ENCODE data around the gene HPSE2. TPM values are rescaled to one million over a fixed set of nuclear protein-coding genes. Genes with fewer than 3 reads are reported as not detected.
"Not testable (repeated sequence)": the region's sequence is repeated elsewhere in the genome, so short reads cannot be mapped to it uniquely, and the experiment has no call there.

Gene HPSE2
- total RNA-seq, 1 donor from 2014 or later: not detected

DNA sequence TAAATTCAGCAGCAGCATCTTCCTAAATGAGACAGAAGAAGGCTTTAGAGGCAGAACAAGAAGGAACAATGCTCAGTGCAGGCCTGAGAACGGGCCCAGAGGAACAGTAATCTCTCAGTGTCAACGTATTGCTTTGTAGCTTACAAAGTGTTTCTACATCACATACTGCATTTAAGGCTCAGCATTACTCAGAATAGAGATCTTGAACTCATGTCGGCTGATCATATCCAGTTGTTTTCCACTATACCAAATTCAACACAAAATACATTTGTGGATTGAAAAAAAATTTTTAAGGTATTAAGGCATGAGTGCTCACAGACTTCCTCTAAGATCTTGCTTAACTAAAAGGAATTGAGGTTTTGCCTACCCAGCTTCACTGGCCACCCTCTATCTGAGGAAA, 325.1 kb downstream of the HPSE2 start:
- intact Hi-C loops (cut with micrococcal nuclease): no loop called here
- no peak for DNase-seq
- Mint-ChIP-seq H3K27ac (no peak overlapping the region), H3K9me3 (no peaks in the 10 kb centered on the region), H3K27me3 (no peaks in the 10 kb centered on the region), H3K4me1 (no peaks in the 10 kb centered on the region), H3K4me3 (no peak overlapping the region), H3K36me3 (ENCODE audit: low read depth) (no peaks in the 10 kb centered on the region)

DNA sequence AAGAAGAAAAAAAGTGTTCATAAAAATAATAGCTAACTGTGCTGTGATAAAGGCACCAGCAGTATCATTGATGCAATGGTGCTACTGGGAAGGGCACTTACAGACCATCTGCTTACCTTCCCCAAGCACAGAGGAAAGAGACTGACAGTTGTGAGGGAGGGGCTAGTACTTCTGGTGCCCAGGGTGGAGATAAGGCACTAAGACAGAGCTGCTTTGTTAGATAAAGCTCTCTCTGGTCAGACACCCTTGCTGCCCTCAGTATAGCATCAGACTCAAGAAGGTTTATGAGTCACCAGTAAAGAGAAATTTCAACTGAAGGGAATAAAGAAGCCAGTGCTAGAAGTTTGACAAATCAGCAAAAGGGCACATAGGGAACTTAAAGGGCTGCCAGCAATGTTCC, 325.6 kb downstream of the HPSE2 start:
- no peak overlapping the region for H3K27ac Mint-ChIP-seq
- H3K4me3 Mint-ChIP-seq: no peak overlapping the region
- H3K4me1 Mint-ChIP-seq: no peaks in the 10 kb centered on the region
- no peaks in the 10 kb centered on the region for H3K9me3 Mint-ChIP-seq
- no peaks in the 10 kb centered on the region for H3K36me3 Mint-ChIP-seq (ENCODE audit: low read depth)
- H3K27me3 Mint-ChIP-seq: no peaks in the 10 kb centered on the region
- intact Hi-C loops (cut with micrococcal nuclease): no loop called here
- DNase-seq: no peak

DNA sequence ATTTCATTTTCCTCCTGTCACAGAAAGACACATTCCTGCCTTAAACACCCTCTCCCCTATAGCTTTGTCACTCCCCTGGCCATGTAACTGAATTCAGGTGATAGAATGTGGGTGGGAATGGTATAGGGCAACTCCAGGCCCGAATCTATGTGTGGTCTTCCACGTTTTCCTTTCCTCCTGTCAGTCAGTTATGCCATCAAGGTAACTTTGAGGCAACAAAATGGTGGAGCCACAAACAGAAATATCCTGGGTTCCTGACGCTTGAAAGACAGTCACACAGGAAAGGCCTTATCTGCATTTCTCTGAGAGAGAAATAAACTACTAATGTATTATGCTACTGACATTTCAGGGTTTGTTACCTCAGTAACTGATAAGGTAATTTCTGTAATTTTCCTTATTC, 326.8 kb downstream of the HPSE2 start:
- Mint-ChIP-seq H3K4me1 (no peaks in the 10 kb centered on the region), H3K4me3 (no peak overlapping the region), H3K27me3 (no peaks in the 10 kb centered on the region), H3K9me3 (no peaks in the 10 kb centered on the region), H3K27ac (no peak overlapping the region), H3K36me3 (ENCODE audit: low read depth) (no peaks in the 10 kb centered on the region)
- DNase-seq: no peak
- intact Hi-C loops (cut with micrococcal nuclease): no loop called here

DNA sequence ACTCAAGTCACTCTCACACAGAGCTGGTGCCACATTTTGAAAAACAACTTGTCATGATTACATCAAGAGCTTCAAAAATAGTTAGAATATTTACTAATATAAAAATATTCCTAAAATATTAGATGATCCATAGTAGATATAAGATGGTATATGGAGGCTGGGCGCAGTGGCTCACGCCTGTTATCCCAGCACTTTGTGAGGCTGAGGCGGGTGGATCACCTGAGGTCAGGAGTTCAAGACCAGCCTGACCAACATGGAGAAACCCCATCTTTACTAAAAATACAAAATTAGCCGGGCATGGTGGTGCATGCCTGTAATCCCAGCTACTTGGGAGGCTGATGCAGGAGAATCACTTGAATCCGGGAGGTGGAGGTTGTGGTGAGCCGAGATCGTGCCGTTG, 327.4 kb downstream of the HPSE2 start:
- H3K27ac Mint-ChIP-seq; H3K9me3 Mint-ChIP-seq; H3K27me3 Mint-ChIP-seq; H3K4me1 Mint-ChIP-seq; intact Hi-C loops (cut with micrococcal nuclease); H3K36me3 Mint-ChIP-seq (ENCODE audit: low read depth); H3K4me3 Mint-ChIP-seq; DNase-seq: not testable (repeated sequence)

DNA sequence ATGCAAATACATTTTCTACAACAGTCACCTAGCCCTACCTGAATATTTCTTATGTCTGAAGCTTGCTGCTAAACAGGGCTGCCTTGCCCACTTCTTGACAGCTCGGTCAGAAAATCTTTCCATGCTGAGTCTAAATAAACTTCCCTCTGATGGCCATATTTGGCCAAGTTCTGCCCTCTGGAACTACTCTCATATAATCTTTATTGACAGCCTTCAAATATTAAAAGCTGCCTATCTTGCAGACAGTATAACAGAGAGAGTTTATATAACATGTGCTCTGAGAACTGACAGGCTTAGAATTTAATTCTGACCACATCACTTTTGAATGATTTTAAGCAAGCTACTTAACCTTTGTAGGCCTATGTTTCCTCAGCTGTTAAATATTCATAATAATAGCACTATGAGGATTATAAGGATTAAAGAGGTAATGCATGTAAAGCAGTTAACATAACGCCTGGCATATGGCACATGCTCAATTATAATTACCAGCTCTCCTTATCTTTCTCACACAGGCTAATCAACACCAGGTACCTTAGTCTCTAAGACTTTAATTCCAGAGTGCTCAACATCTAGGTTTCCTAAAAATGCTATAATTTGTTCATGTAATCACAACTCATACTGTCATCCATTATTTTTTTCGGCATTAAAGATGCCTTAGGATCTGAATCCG, 334.1 kb downstream of the HPSE2 start:
- intact Hi-C loops (cut with micrococcal nuclease): no loop called here
- Mint-ChIP-seq H3K36me3 (ENCODE audit: low read depth) (no peaks in the 10 kb centered on the region), H3K27ac (no peak overlapping the region), H3K4me3 (no peak overlapping the region), H3K9me3 (no peaks in the 10 kb centered on the region), H3K27me3 (peaks cover 3% of the 10 kb centered on the region), H3K4me1 (no peaks in the 10 kb centered on the region)
- no peak for DNase-seq

DNA sequence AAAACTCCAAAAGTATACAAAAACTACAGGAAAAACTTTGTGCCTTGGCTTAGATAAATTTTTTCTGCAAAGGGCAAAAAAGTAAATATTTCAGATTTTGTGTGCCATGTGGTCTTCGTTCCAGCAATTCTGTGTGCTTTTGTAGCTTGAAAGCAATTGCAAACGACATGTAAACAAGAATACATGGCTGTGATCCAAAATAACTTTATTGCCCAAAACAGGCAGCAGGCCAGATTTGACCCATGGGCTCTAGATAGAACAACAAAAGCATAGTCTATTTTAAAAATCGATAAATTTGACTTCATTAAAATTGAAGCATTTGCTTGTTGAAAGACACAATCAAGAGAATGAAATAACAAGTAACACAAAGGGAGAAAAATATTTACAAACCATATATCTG, 336.6 kb downstream of the HPSE2 start:
- Mint-ChIP-seq H3K9me3 (peaks cover 4% of the 10 kb centered on the region), H3K4me1 (no peaks in the 10 kb centered on the region), H3K27me3 (peaks cover 3% of the 10 kb centered on the region), H3K27ac (no peak overlapping the region), H3K36me3 (ENCODE audit: low read depth) (no peaks in the 10 kb centered on the region), H3K4me3 (no peak overlapping the region)
- DNase-seq: no peak
- intact Hi-C loops (cut with micrococcal nuclease): no loop called here

DNA sequence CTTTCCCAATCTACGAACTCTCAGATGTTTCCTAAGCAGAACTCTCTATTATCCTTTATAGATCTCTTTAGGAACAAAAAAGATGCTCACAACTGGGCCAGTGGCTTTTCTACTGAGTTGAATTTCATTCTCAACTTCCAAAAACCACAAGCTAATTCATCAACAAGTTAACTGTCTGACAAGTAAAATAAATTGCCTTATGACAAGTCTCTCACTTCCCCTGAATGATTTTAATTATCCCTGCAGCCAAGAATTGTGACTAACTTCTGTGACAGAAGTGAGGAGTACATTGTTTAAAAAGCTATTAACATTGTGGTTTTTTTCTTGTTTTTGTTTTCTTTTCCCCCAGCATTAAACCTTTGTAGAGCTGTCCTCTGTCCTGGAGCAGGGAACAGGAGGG, 343.1 kb downstream of the HPSE2 start:
- Mint-ChIP-seq H3K4me3 (no peak overlapping the region), H3K9me3 (peaks cover 4% of the 10 kb centered on the region), H3K36me3 (ENCODE audit: low read depth) (no peaks in the 10 kb centered on the region), H3K27ac (no peak overlapping the region), H3K4me1 (no peaks in the 10 kb centered on the region), H3K27me3 (no peaks in the 10 kb centered on the region)
- no peak for DNase-seq
- intact Hi-C loops (cut with micrococcal nuclease): no loop called here

DNA sequence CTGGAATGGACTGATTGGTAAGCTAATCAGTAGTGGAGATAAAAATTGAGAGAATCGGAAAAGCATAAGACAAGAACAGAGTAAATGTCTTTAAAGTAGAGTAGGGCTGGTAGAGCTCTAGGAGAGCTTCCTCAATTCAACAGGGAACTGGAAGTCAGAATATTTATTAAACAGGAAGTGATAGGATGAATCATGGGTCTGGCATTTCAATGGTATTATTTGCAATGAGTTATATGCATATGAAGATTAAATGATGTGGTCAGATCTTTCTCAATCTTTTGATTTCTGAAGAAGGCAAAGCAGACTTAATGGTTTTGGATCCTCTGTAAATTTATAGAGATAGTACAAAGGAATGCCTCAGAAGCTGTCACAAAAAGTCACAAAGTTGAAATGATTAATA, 349.0 kb downstream of the HPSE2 start:
- no peak for DNase-seq
- no peaks in the 10 kb centered on the region for H3K36me3 Mint-ChIP-seq (ENCODE audit: low read depth)
- H3K27ac Mint-ChIP-seq: no peak overlapping the region
- H3K9me3 Mint-ChIP-seq: no peaks in the 10 kb centered on the region
- no peaks in the 10 kb centered on the region for H3K4me1 Mint-ChIP-seq
- no peak overlapping the region for H3K4me3 Mint-ChIP-seq
- intact Hi-C loops (cut with micrococcal nuclease): no loop called here
- no peaks in the 10 kb centered on the region for H3K27me3 Mint-ChIP-seq

DNA sequence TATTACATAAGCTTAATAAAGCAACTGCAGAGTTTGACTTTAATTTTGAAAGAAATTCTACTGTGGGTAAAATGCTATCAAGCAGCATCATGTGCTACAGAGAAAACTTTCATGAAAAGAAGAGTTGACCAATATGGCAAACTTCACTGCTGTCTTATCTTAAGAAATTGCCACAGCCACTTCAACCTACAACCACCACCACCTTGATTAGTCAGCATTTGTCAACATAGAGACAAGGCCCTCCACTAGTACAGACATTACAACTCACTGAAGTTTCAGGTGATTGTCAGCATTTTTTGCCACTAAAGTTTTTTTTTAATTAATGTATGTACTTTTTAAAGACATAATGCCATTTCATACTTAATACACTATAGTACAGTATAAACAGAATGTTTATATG, 350.3 kb downstream of the HPSE2 start:
- Mint-ChIP-seq H3K27me3 (no peaks in the 10 kb centered on the region), H3K27ac (no peak overlapping the region), H3K9me3 (no peaks in the 10 kb centered on the region), H3K4me3 (no peak overlapping the region), H3K4me1 (no peaks in the 10 kb centered on the region), H3K36me3 (ENCODE audit: low read depth) (no peaks in the 10 kb centered on the region)
- intact Hi-C loops (cut with micrococcal nuclease): no loop called here
- DNase-seq: no peak

DNA sequence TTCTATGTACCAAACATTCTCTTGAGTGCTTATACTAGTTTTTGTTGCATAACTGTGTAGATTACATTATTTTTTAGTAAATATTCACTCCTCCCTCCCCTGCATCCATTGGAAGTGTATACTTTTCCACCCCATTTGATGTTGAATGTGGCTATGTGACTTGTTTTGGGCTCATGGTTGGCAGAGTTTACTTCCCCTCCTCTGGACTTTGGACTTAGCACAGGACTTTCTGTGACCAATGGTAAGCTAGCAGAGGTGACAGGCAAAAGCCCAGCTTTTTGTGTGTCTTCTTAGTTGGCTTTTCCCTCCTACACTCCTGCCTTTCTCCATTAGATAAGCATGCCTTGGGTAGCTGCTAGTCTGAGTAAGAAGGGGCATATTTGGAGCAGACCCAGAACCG, 353.9 kb downstream of the HPSE2 start:
- no peaks in the 10 kb centered on the region for H3K4me1 Mint-ChIP-seq
- intact Hi-C loops (cut with micrococcal nuclease): no loop called here
- no peak overlapping the region for H3K27ac Mint-ChIP-seq
- no peaks in the 10 kb centered on the region for H3K36me3 Mint-ChIP-seq (ENCODE audit: low read depth)
- H3K27me3 Mint-ChIP-seq: no peaks in the 10 kb centered on the region
- H3K4me3 Mint-ChIP-seq: no peak overlapping the region
- no peak for DNase-seq
- no peaks in the 10 kb centered on the region for H3K9me3 Mint-ChIP-seq

DNA sequence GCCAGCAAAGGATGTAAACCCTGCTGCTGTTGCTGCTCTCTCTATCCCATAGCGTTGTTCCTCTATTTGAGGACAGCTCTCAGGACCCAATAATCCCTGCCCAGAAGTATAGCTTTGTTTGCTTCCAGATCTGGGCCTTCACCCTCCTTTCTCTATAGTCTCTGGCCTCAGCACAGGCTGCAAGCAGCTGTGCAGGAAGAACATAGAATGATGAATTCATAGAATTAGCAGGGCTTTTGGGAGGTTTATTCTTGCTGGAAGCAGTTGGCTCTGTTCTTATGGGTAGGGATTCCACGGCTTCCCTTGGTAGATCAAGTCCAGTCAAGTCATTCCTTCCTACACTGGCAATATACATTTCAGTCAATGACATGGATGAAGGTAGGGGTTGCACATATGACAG, 354.7 kb downstream of the HPSE2 start:
- H3K27me3 Mint-ChIP-seq: no peaks in the 10 kb centered on the region
- H3K36me3 Mint-ChIP-seq (ENCODE audit: low read depth): no peaks in the 10 kb centered on the region
- intact Hi-C loops (cut with micrococcal nuclease): no loop called here
- no peaks in the 10 kb centered on the region for H3K4me1 Mint-ChIP-seq
- DNase-seq: no peak
- H3K9me3 Mint-ChIP-seq: no peaks in the 10 kb centered on the region
- no peak overlapping the region for H3K4me3 Mint-ChIP-seq
- no peak overlapping the region for H3K27ac Mint-ChIP-seq

DNA sequence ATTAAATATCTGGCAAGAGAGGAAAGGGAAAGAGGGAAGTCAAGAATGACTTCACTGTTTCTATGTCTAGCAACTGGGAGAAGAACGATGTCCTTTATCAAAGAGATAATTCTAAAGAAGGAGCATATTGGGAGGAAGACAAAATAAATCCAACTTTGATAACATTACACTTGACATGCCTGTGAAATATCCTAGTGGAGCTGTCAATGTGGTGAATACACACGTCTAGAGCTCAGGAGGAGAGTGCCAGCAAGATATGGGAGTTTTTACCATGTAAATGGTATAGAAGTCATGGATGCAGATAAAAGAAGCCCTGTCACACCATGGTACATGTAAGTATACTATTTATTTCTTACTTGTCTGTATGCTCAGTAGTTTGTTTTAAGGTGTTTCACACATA, 356.7 kb downstream of the HPSE2 start:
- intact Hi-C loops (cut with micrococcal nuclease): no loop called here
- Mint-ChIP-seq H3K9me3 (no peaks in the 10 kb centered on the region), H3K36me3 (ENCODE audit: low read depth) (no peaks in the 10 kb centered on the region), H3K27me3 (no peaks in the 10 kb centered on the region), H3K27ac (no peak overlapping the region), H3K4me3 (no peak overlapping the region), H3K4me1 (no peaks in the 10 kb centered on the region)
- no peak for DNase-seq

DNA sequence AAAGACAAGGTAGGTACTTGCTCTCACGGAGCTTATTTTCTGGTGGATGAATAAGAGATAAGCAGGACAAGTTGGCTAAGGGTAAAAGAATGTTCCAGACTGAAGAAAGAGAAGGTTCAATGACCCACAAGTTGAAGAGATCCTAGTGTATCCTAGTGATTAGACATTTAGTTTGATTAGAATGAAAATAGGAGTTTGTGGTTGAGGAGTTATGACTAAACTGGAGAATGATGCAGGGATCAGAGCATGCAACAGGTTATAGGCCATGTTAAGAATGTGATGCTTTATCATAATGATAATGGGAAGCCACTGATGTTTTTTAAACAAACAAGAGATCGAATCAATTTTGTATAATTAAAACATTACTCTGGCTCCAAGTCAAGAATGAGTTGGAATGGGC, 357.2 kb downstream of the HPSE2 start:
- Mint-ChIP-seq H3K36me3 (ENCODE audit: low read depth) (no peaks in the 10 kb centered on the region), H3K9me3 (no peaks in the 10 kb centered on the region), H3K27ac (no peak overlapping the region), H3K4me1 (no peaks in the 10 kb centered on the region), H3K4me3 (no peak overlapping the region), H3K27me3 (no peaks in the 10 kb centered on the region)
- intact Hi-C loops (cut with micrococcal nuclease): no loop called here
- DNase-seq: no peak

DNA sequence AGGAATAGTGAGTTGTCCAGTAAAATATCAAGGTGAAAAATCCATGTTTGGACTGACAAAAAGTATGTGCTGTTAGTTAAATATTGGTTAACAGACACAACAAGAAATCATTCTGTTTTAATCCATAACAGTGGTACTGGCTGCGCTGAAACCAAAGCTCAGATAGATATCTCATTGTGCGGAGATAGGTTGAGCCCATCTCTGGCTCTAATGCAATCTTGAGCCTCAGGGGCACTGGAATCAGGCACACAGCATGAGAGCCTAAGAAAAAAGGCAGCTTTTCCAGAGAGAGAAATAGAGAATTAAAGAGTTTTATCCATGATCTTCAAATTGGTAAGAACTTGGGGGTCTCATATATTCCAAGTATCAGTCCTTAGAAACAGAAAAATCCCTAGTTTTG, 373.7 kb downstream of the HPSE2 start:
- no peak for DNase-seq

DNA sequence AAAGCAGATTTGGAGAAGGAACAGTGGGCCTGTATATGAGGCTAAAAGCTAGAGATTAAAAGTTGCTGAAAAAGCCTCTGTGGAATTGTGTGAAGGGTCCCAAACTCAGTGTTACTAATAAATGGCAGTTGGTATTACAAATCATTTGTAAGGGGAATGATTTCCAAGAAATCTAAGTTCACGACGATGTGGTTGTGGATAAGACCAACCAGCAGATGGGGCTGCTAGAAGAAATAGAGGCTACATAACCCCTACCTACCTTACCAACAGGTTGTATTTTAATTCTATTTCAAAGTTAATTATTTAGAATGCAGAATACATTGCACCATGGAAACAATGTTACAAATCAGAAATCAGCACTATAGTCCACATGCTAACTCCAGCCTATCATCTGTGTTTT, 377.1 kb downstream of the HPSE2 start:
- no peak for DNase-seq
- intact Hi-C loops (cut with micrococcal nuclease): no loop called here
- Mint-ChIP-seq H3K36me3 (ENCODE audit: low read depth) (no peaks in the 10 kb centered on the region), H3K27ac (no peak overlapping the region), H3K4me1 (no peaks in the 10 kb centered on the region), H3K27me3 (no peaks in the 10 kb centered on the region), H3K4me3 (no peak overlapping the region), H3K9me3 (no peaks in the 10 kb centered on the region)

More for the DNA sequence above, 373.7 kb downstream of the HPSE2 start:
- Mint-ChIP-seq H3K27ac (no peak overlapping the region), H3K9me3 (no peaks in the 10 kb centered on the region), H3K27me3 (no peaks in the 10 kb centered on the region), H3K4me3 (no peak overlapping the region), H3K4me1 (no peaks in the 10 kb centered on the region), H3K36me3 (ENCODE audit: low read depth) (no peaks in the 10 kb centered on the region)
- intact Hi-C loops (cut with micrococcal nuclease): no loop called here

Measured in activated CD4-positive, alpha-beta T cell treated with anti-CD3 and anti-CD28 coated beads, Interleukin-2, amount 10 ng/mL, durations not matched to agents 24 days and 14 days (primary cell).